Astrocyte (in vitro differentiated cells and primary cell): Measurements from ENCODE around the gene STAC2. TPM values are rescaled to one million over a fixed set of nuclear protein-coding genes. Genes with fewer than 3 reads are reported as not detected.

Experiments
- DNase-seq: peaks from one replicate; pipeline ENCODE4 v3.0.0-alpha.2; 2010; ENCODE audit warnings: low read depth
- FAIRE-seq: peaks from 2 replicates; lab custom pipeline; 2011; peaks lifted over from hg19 to GRCh38; lab: Jason Lieb, UNC
- H2AFZ ChIP-seq: 2 replicates; pipeline ENCODE4 v1.6.0; 2012; ENCODE audit warnings: low read depth, low read length, inconsistent platforms
- H3K27ac ChIP-seq: 2 replicates; pipeline ENCODE4 v1.5.1; 2011; ENCODE audit warnings: low read depth, low read length, inconsistent platforms
- H3K27me3 ChIP-seq: 2 replicates; pipeline ENCODE4 v1.6.0; 2011; ENCODE audit warnings: low read length, inconsistent platforms; ENCODE audit not compliant: insufficient read depth
- H3K36me3 ChIP-seq: 2 replicates; pipeline ENCODE4 v1.5.1; 2011; ENCODE audit warnings: low read length, inconsistent platforms; ENCODE audit not compliant: insufficient read depth
- H3K4me1 ChIP-seq: 2 replicates; pipeline ENCODE4 v1.5.1; 2011; ENCODE audit warnings: low read length, inconsistent platforms; ENCODE audit not compliant: insufficient read depth
- H3K4me2 ChIP-seq: 2 replicates; pipeline ENCODE4 v1.6.0; 2012; ENCODE audit warnings: low read length, inconsistent platforms
- H3K4me3 ChIP-seq: 2 replicates; pipeline ENCODE4 v1.5.1; 2011; ENCODE audit warnings: low read depth, mild to moderate bottlenecking, low read length, inconsistent platforms; ENCODE audit not compliant: insufficient read depth
- H3K79me2 ChIP-seq: 2 replicates; pipeline ENCODE4 v1.6.0; 2012; ENCODE audit warnings: mild to moderate bottlenecking, low read length, inconsistent platforms; ENCODE audit not compliant: insufficient read depth
- H3K9ac ChIP-seq: 2 replicates; pipeline ENCODE4 v1.6.0; 2012; ENCODE audit warnings: mild to moderate bottlenecking, low read length, inconsistent platforms
- H3K9me3 ChIP-seq: 2 replicates; pipeline ENCODE4 v1.5.1; 2012; ENCODE audit warnings: low read depth, mild to moderate bottlenecking, low read length, inconsistent platforms; ENCODE audit not compliant: insufficient read depth
- H4K20me1 ChIP-seq: 2 replicates; pipeline ENCODE4 v1.6.0; 2012; ENCODE audit warnings: low read length, inconsistent platforms; ENCODE audit not compliant: insufficient read depth
- H3K27ac Mint-ChIP-seq: one replicate; pipeline ENCODE4 v1.8.0; 2021; ENCODE audit warnings: mild to moderate bottlenecking, mixed read lengths; ENCODE audit not compliant: unreplicated experiment
- H3K27me3 Mint-ChIP-seq: one replicate; pipeline ENCODE4 v1.8.0; 2021; ENCODE audit warnings: low read depth, mixed read lengths; ENCODE audit not compliant: unreplicated experiment
- H3K36me3 Mint-ChIP-seq: one replicate; pipeline ENCODE4 v1.8.0; 2021; ENCODE audit warnings: low read depth, mixed read lengths; ENCODE audit not compliant: unreplicated experiment
- H3K4me1 Mint-ChIP-seq: one replicate; pipeline ENCODE4 v1.8.0; 2021; ENCODE audit warnings: low read depth, mixed read lengths; ENCODE audit not compliant: unreplicated experiment
- H3K4me3 Mint-ChIP-seq: one replicate; pipeline ENCODE4 v1.8.0; 2021; ENCODE audit warnings: mild to moderate bottlenecking, moderate library complexity, mixed read lengths; ENCODE audit not compliant: unreplicated experiment
- H3K9me3 Mint-ChIP-seq: one replicate; pipeline ENCODE4 v1.8.0; 2021; ENCODE audit warnings: mild to moderate bottlenecking, mixed read lengths; ENCODE audit not compliant: unreplicated experiment
- EZH2 ChIP-seq: IDR thresholded peaks from 2 replicates; pipeline ENCODE4 v1.6.1; 2012; ENCODE audit warnings: mild to moderate bottlenecking, low read length, inconsistent platforms; ENCODE audit not compliant: insufficient read depth
- total RNA-seq: library from RNA; stranded (reverse); gene quantifications from 2 replicates; pipeline ENCODE4 v1.2.1, GENCODE V29; 2021
- TF ChIP-seq, protein P1 (sequence below): IDR thresholded peaks from 2 replicates; pipeline ENCODE4 v1.5.1; 2011; ENCODE audit warnings: low read depth, mild to moderate bottlenecking, inconsistent platforms, low read length, moderate library complexity; ENCODE audit not compliant: insufficient read depth

Gene STAC2
- total RNA-seq, 1 donor from 2014 or later: not detected

DNA sequence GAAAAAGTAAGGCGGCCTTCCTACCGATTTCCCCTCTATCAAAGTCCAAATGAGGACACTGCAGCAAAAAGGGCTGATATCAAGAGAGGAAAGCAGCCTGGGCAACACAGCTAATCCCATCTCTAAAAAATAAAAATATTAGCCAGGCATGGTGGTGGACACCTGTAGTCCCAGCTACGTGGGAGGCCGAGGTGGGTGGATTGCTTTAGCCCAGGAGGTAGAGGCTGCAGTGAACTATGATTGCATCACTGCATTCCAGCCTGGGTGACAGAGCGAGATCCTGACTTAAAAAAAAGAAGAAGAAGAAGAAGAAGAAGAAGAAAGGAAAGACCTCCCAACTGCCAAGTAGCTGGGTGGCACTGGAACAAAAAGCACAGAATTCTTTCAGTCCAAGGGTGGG, 42.7 kb downstream of the STAC2 start:
- H3K36me3 Mint-ChIP-seq: peaks cover 36% of the 10 kb centered on the region
- TF ChIP-seq, protein P1, sequence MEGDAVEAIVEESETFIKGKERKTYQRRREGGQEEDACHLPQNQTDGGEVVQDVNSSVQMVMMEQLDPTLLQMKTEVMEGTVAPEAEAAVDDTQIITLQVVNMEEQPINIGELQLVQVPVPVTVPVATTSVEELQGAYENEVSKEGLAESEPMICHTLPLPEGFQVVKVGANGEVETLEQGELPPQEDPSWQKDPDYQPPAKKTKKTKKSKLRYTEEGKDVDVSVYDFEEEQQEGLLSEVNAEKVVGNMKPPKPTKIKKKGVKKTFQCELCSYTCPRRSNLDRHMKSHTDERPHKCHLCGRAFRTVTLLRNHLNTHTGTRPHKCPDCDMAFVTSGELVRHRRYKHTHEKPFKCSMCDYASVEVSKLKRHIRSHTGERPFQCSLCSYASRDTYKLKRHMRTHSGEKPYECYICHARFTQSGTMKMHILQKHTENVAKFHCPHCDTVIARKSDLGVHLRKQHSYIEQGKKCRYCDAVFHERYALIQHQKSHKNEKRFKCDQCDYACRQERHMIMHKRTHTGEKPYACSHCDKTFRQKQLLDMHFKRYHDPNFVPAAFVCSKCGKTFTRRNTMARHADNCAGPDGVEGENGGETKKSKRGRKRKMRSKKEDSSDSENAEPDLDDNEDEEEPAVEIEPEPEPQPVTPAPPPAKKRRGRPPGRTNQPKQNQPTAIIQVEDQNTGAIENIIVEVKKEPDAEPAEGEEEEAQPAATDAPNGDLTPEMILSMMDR: no peak
- no peak for TF ChIP-seq EZH2

DNA sequence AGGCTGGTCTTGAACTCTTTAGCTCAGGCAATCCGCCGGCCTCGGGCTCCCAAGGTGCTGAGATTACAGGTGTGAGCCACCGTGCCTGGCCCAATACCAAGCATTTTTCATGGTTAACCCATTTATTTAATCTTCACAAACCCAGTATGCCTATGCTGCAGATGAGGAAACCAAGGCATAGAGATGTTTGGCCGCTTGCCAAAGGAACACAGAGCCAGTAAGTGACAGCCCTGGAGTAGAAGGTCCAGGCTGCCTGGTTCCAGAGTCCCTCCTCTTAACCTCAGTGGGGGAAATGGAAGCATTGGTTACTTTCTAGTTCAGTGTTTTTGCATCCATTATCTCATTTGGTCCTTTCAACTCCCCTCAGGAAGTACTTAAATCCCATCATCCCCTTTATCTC, 44.4 kb downstream of the STAC2 start:
- H3K4me3 Mint-ChIP-seq: no peak overlapping the region
- Histone ChIP-seq H3K4me2 (no peak overlapping the region), H3K9me3 (no peaks in the 10 kb centered on the region), H3K4me1 (peaks cover 3% of the 10 kb centered on the region), H3K27me3 (no peaks in the 10 kb centered on the region), H3K27ac (no peak overlapping the region), H2AFZ (no peak overlapping the region), H4K20me1 (peaks cover 40% of the 10 kb centered on the region), H3K36me3 (peaks cover 30% of the 10 kb centered on the region), H3K79me2 (no peaks in the 10 kb centered on the region), H3K9ac (no peak overlapping the region), H3K4me3 (no peak overlapping the region)
- FAIRE-seq: no peak
- no peak overlapping the region for H3K27ac Mint-ChIP-seq
- peaks cover 4% of the 10 kb centered on the region for H3K9me3 Mint-ChIP-seq
- no peak for DNase-seq
- no peaks in the 10 kb centered on the region for H3K27me3 Mint-ChIP-seq
- TF ChIP-seq, protein P1: no peak
- TF ChIP-seq EZH2: no peak
- H3K36me3 Mint-ChIP-seq: peaks cover 37% of the 10 kb centered on the region
- no peaks in the 10 kb centered on the region for H3K4me1 Mint-ChIP-seq

More for the DNA sequence above, 42.7 kb downstream of the STAC2 start:
- H3K27me3 ChIP-seq: no peaks in the 10 kb centered on the region
- no peaks in the 10 kb centered on the region for H3K9me3 ChIP-seq
- Mint-ChIP-seq H3K9me3 (peaks cover 4% of the 10 kb centered on the region), H3K4me3 (no peak overlapping the region), H3K27me3 (no peaks in the 10 kb centered on the region), H3K27ac (no peak overlapping the region), H3K4me1 (no peaks in the 10 kb centered on the region)
- H3K9ac ChIP-seq: no peak overlapping the region
- no peaks in the 10 kb centered on the region for H3K79me2 ChIP-seq
- DNase-seq: no peak
- H3K27ac ChIP-seq: no peak overlapping the region
- H2AFZ ChIP-seq: no peak overlapping the region
- FAIRE-seq: no peak
- H3K4me3 ChIP-seq: no peak overlapping the region
- peaks cover 3% of the 10 kb centered on the region for H3K4me1 ChIP-seq
- H3K36me3 ChIP-seq: peaks cover 17% of the 10 kb centered on the region
- H4K20me1 ChIP-seq: peaks cover 29% of the 10 kb centered on the region
- no peak overlapping the region for H3K4me2 ChIP-seq

DNA sequence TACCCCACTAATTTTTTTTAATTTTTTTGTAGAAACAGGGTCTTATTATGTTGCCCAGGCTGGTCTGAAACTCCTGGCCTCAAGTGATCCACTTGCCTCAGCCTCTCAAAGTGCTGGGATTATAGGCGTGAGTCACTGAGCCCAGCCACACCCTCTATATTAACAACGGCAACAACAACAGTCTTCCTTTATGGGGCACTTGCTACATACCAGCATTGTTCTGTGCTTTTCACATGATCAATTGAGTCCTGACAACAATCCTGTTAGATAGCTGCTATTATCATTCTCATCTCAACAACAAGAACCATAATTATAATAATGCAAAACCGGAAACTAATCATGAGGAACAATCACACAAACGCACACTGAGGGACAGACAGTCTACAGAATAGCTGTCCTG, 47.2 kb downstream of the STAC2 start:
- no peak overlapping the region for H3K27ac ChIP-seq
- H3K9me3 ChIP-seq: no peaks in the 10 kb centered on the region
- H3K4me1 Mint-ChIP-seq: no peaks in the 10 kb centered on the region
- H3K4me3 Mint-ChIP-seq: no peak overlapping the region
- no peaks in the 10 kb centered on the region for H3K27me3 ChIP-seq
- H3K27ac Mint-ChIP-seq: no peak overlapping the region
- H4K20me1 ChIP-seq: peaks cover 60% of the 10 kb centered on the region
- TF ChIP-seq, protein P1: no peak
- no peak for TF ChIP-seq EZH2
- peaks cover 28% of the 10 kb centered on the region for H3K36me3 ChIP-seq
- H3K4me3 ChIP-seq: no peak overlapping the region
- no peak for DNase-seq
- no peak overlapping the region for H3K4me2 ChIP-seq
- no peaks in the 10 kb centered on the region for H3K79me2 ChIP-seq
- H3K9ac ChIP-seq: no peak overlapping the region
- FAIRE-seq: no peak
- H3K36me3 Mint-ChIP-seq: peaks cover 36% of the 10 kb centered on the region
- H3K9me3 Mint-ChIP-seq: peaks cover 2% of the 10 kb centered on the region
- H3K27me3 Mint-ChIP-seq: no peaks in the 10 kb centered on the region
- H3K4me1 ChIP-seq: peaks cover 8% of the 10 kb centered on the region
- H2AFZ ChIP-seq: no peak overlapping the region
